HepG2 (cell line): ENCODE measurements around the gene MAMSTR. TPM values are rescaled to one million over a fixed set of nuclear protein-coding genes. Genes with fewer than 3 reads are reported as not detected.

Source experiments
- CTCF ChIP-seq: sonication (generic); formaldehyde crosslinking; IDR thresholded peaks from 2 replicates; pipeline ENCODE4 v1.5.0; 2020; ENCODE audit warnings: mild to moderate bottlenecking, missing genetic modification reagents, moderate library complexity
- KDM2A ChIP-seq: sonication (generic); formaldehyde crosslinking; IDR thresholded peaks from 2 replicates; pipeline ENCODE4 v1.4.0; 2020; ENCODE audit warnings: low read depth, missing genetic modification reagents, borderline replicate concordance
- KDM3A ChIP-seq: IDR thresholded peaks from 2 replicates; pipeline ENCODE4 v1.6.1; 2018; ENCODE audit warnings: low read depth, missing compliant biosample characterization
- KLF6 ChIP-seq: IDR thresholded peaks from 2 replicates; pipeline ENCODE4 v1.8.0; 2016; ENCODE audit warnings: missing biosample characterization, missing genetic modification reagents
- MIER2 ChIP-seq: IDR thresholded peaks from 2 replicates; pipeline ENCODE4 v1.6.1; 2016; ENCODE audit warnings: missing biosample characterization, missing genetic modification reagents
- POLR2AphosphoS5 ChIP-seq: IDR thresholded peaks from 2 replicates; pipeline ENCODE4 v1.6.1; 2012; ENCODE audit warnings: low read depth, low read length
- RERE ChIP-seq: IDR thresholded peaks from 2 replicates; pipeline ENCODE4 v1.6.1; 2016; ENCODE audit warnings: low read depth, missing genetic modification reagents, missing compliant biosample characterization
- ZBTB25 ChIP-seq: IDR thresholded peaks from 2 replicates; pipeline ENCODE4 v1.6.1; 2018; ENCODE audit warnings: missing genetic modification reagents
- ZBTB7A ChIP-seq: sonication (generic); formaldehyde crosslinking; IDR thresholded peaks from 2 replicates; pipeline ENCODE4 v1.8.0; 2022; ENCODE audit warnings: mild to moderate bottlenecking, missing genetic modification reagents
- ZFYVE20 ChIP-seq: sonication (generic); formaldehyde crosslinking; IDR thresholded peaks from 2 replicates; pipeline ENCODE4 v1.8.0; 2023; ENCODE audit warnings: low read depth, mild to moderate bottlenecking, moderate library complexity, missing genetic modification reagents, borderline replicate concordance
- ZNF335 ChIP-seq: sonication (generic); formaldehyde crosslinking; IDR thresholded peaks from 2 replicates; pipeline ENCODE4 v1.4.0; 2020; ENCODE audit warnings: missing genetic modification reagents
- ZNF501 ChIP-seq: sonication (generic); formaldehyde crosslinking; IDR thresholded peaks from 2 replicates; pipeline ENCODE4 v1.5.1; 2020; ENCODE audit warnings: mild to moderate bottlenecking, moderate library complexity, missing genetic modification reagents
- ZNF547 ChIP-seq: sonication (generic); formaldehyde crosslinking; IDR thresholded peaks from 2 replicates; pipeline ENCODE4 v1.5.1; 2020; ENCODE audit warnings: mild to moderate bottlenecking, missing genetic modification reagents
- polyA plus RNA-seq, 8 experiments: library from polyadenylated mRNA; depleted of rRNA in 3 of 8; stranded (reverse) in 7 of 8; unstranded in 1 of 8; fragments of >200 nt; fragmentation: Illumina TruSeq in 4 of 8; extraction: Trizol in 4 of 8; gene quantifications; 2 replicates each; pipeline versions ENCODE4 v1.2.1 to v1.2.3, GENCODE V29; 2011 to 2016; ENCODE audit warnings: low read depth in 4 of 8, missing spikeins in 1 of 8, mixed read lengths in 1 of 8; ENCODE audit not compliant: insufficient read depth in 1 of 8
- total RNA-seq, 5 experiments: library from RNA; depleted of rRNA; stranded (reverse); fragments of >200 nt; fragmentation: Illumina TruSeq; extraction: Trizol; gene quantifications; 2 replicates each; pipeline ENCODE4 v1.2.3, GENCODE V29; 2016; ENCODE audit warnings: low read depth in 1 of 5
- TF ChIP-seq, protein P1 (sequence below): sonication (generic); formaldehyde crosslinking; conservative IDR thresholded peaks from 2 replicates; pipeline ENCODE4 v1.8.1; 2023; ENCODE audit warnings: missing genetic modification reagents
- TF ChIP-seq, protein P2 (sequence below): sonication (generic); formaldehyde crosslinking; IDR thresholded peaks from 2 replicates; pipeline ENCODE4 v1.4.0; 2020; ENCODE audit warnings: mild to moderate bottlenecking, missing genetic modification reagents
- TF ChIP-seq, protein P3 (sequence below): sonication (generic); formaldehyde crosslinking; IDR thresholded peaks from 2 replicates; pipeline ENCODE4 v1.8.0; 2022; ENCODE audit warnings: mild to moderate bottlenecking, missing genetic modification reagents, moderate library complexity

MAMSTR gene
- total and polyA plus RNA-seq, 2 of the 13 experiments (the other 11 are each of a cell fraction or from before 2014, with no cell fraction given) = 2.2 to 2.4 TPM

- TF ChIP-seq RERE (CRISPR knock-in tag) (no peak), ZBTB7A (no peak), CTCF (no peak), ZFYVE20 (CRISPR knock-in tag) (no peak), ZNF547 (0 out of 2 replicates have a peak, but pooled peaks have one; percentile 30), KDM3A (0 out of 2 replicates have a peak, but pooled peaks have one; percentile 26), KDM2A (CRISPR knock-in tag) (no peak; the same call in 1 of the 2 replicates), ZNF501 (CRISPR knock-in tag) (no peak; the same call in 1 of the 2 replicates), ZBTB25 (CRISPR knock-in tag) (0 out of 2 replicates have a peak, but pooled peaks have one; percentile 18), POLR2AphosphoS5 (peak; percentile 26; the same call in 1 of the 2 replicates), KLF6 (CRISPR knock-in tag) (no peak), ZNF335 (CRISPR knock-in tag) (no peak), MIER2 (CRISPR knock-in tag) (no peak)
- TF ChIP-seq, protein P1, sequence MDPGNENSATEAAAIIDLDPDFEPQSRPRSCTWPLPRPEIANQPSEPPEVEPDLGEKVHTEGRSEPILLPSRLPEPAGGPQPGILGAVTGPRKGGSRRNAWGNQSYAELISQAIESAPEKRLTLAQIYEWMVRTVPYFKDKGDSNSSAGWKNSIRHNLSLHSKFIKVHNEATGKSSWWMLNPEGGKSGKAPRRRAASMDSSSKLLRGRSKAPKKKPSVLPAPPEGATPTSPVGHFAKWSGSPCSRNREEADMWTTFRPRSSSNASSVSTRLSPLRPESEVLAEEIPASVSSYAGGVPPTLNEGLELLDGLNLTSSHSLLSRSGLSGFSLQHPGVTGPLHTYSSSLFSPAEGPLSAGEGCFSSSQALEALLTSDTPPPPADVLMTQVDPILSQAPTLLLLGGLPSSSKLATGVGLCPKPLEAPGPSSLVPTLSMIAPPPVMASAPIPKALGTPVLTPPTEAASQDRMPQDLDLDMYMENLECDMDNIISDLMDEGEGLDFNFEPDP = no peak
- TF ChIP-seq, protein P2, sequence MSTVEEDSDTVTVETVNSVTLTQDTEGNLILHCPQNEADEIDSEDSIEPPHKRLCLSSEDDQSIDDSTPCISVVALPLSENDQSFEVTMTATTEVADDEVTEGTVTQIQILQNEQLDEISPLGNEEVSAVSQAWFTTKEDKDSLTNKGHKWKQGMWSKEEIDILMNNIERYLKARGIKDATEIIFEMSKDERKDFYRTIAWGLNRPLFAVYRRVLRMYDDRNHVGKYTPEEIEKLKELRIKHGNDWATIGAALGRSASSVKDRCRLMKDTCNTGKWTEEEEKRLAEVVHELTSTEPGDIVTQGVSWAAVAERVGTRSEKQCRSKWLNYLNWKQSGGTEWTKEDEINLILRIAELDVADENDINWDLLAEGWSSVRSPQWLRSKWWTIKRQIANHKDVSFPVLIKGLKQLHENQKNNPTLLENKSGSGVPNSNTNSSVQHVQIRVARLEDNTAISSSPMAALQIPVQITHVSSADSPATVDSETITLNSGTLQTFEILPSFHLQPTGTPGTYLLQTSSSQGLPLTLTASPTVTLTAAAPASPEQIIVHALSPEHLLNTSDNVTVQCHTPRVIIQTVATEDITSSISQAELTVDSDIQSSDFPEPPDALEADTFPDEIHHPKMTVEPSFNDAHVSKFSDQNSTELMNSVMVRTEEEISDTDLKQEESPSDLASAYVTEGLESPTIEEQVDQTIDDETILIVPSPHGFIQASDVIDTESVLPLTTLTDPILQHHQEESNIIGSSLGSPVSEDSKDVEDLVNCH (CRISPR knock-in tag) = no peak
- TF ChIP-seq, protein P3, sequence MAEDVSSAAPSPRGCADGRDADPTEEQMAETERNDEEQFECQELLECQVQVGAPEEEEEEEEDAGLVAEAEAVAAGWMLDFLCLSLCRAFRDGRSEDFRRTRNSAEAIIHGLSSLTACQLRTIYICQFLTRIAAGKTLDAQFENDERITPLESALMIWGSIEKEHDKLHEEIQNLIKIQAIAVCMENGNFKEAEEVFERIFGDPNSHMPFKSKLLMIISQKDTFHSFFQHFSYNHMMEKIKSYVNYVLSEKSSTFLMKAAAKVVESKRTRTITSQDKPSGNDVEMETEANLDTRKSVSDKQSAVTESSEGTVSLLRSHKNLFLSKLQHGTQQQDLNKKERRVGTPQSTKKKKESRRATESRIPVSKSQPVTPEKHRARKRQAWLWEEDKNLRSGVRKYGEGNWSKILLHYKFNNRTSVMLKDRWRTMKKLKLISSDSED (CRISPR knock-in tag) = no peak
Observed at GRCh38 chr19:48718711-48719231, 754 bp downstream of the MAMSTR start (continued).
